DMS153 (cell line): Measurements from ENCODE around the gene MRPL23.

Experiments used
- DNase-seq: peaks from one replicate; lab custom pipeline; 2025; lab: John Stamatoyannopoulos, UW

MRPL23 gene

GRCh38 chr11:1946812-1947484, at the start of gene MRPL23:
MRPL23 (plus strand) TSS chr11:1947332; CDS start chr11:1947363, 31 bp downstream.
- no peak for DNase-seq

GRCh38 chr11:1899090-1899489, 48.0 kb upstream of the MRPL23 start:
- no peak for DNase-seq

- DNase-seq = no peak
These were observed 47.4 kb upstream of the MRPL23 start for GRCh38 chr11:1899686-1900085.

- DNase-seq = no peak
These were observed 41.0 kb upstream of the MRPL23 start for GRCh38 chr11:1906181-1906580.

GRCh38 chr11:1906611-1907423, 40.3 kb upstream of the MRPL23 start:
- no peak for DNase-seq

GRCh38 chr11:1908618-1909017, 38.5 kb upstream of the MRPL23 start:
- no peak for DNase-seq

GRCh38 chr11:1909524-1909923, 37.6 kb upstream of the MRPL23 start:
- DNase-seq = no peak

- no peak for DNase-seq
These were observed 34.7 kb upstream of the MRPL23 start for GRCh38 chr11:1912289-1912878.

- DNase-seq = no peak
These were observed 33.7 kb upstream of the MRPL23 start for GRCh38 chr11:1913271-1914060.

GRCh38 chr11:1915795-1916131, 31.4 kb upstream of the MRPL23 start:
- no peak for DNase-seq

GRCh38 chr11:1916132-1916985, 30.8 kb upstream of the MRPL23 start:
- no peak for DNase-seq

- DNase-seq = no peak
These were observed 30.1 kb upstream of the MRPL23 start for GRCh38 chr11:1916986-1917522.

GRCh38 chr11:1917523-1918435, 29.4 kb upstream of the MRPL23 start:
- DNase-seq = no peak

GRCh38 chr11:1918436-1919315, 28.5 kb upstream of the MRPL23 start:
- no peak for DNase-seq

GRCh38 chr11:1919391-1920127, 27.6 kb upstream of the MRPL23 start, which contains the start of gene TNNT3:
TNNT3 (plus strand) TSS chr11:1919703; CDS start chr11:1922875, 3,172 bp downstream.
- no peak for DNase-seq

GRCh38 chr11:1920128-1920908, 26.8 kb upstream of the MRPL23 start:
- DNase-seq = no peak

GRCh38 chr11:1920909-1921573, 26.1 kb upstream of the MRPL23 start:
- DNase-seq = no peak
